HepG2 (cell line): Measurements from ENCODE around the gene COG1. TPM values are rescaled to one million over a fixed set of nuclear protein-coding genes. Genes with fewer than 3 reads are reported as not detected.

Source experiments
- CAMTA2 ChIP-seq: sonication (generic); formaldehyde crosslinking; IDR thresholded peaks from 2 replicates; pipeline ENCODE4 v1.4.0; 2020; ENCODE audit warnings: mild to moderate bottlenecking, missing genetic modification reagents, borderline replicate concordance
- CEBPZ ChIP-seq: IDR thresholded peaks from 2 replicates; pipeline ENCODE4 v1.6.1; 2012; ENCODE audit warnings: low read length, improper control_type of control experiment
- E2F1 ChIP-seq: sonication (generic); formaldehyde crosslinking; IDR thresholded peaks from 2 replicates; pipeline ENCODE4 v1.5.0; 2020; ENCODE audit warnings: missing genetic modification reagents
- ESRRA ChIP-seq: sonication (generic); formaldehyde crosslinking; IDR thresholded peaks from 2 replicates; pipeline ENCODE4 v1.5.1; 2020; ENCODE audit warnings: mild to moderate bottlenecking, low read depth, missing genetic modification reagents
- ETS1 ChIP-seq: sonication (generic); formaldehyde crosslinking; IDR thresholded peaks from 2 replicates; pipeline ENCODE4 v1.4.0; 2020; ENCODE audit warnings: missing genetic modification reagents
- HOXA3 ChIP-seq: sonication (generic); formaldehyde crosslinking; IDR thresholded peaks from 2 replicates; pipeline ENCODE4 v1.5.0; 2020; ENCODE audit warnings: missing genetic modification reagents
- LRRFIP1 ChIP-seq: sonication (generic); formaldehyde crosslinking; conservative IDR thresholded peaks from 2 replicates; pipeline ENCODE4 v1.4.0; 2020; ENCODE audit warnings: missing genetic modification reagents
- POGK ChIP-seq: sonication (generic); formaldehyde crosslinking; conservative IDR thresholded peaks from 2 replicates; pipeline ENCODE4 v1.8.0; 2022; ENCODE audit warnings: mild to moderate bottlenecking, moderate library complexity, missing genetic modification reagents
- RXRA ChIP-seq: sonication (generic); formaldehyde crosslinking; IDR thresholded peaks from 2 replicates; pipeline ENCODE4 v1.5.1; 2020; ENCODE audit warnings: missing genetic modification reagents
- SSRP1 ChIP-seq: IDR thresholded peaks from 2 replicates; pipeline ENCODE4 v1.6.1; 2016; ENCODE audit warnings: control low read depth
- ZBTB1 ChIP-seq: sonication (generic); formaldehyde crosslinking; IDR thresholded peaks from 2 replicates; pipeline ENCODE4 v1.4.0; 2020; ENCODE audit warnings: missing genetic modification reagents, borderline replicate concordance
- ZBTB38 ChIP-seq: sonication (generic); formaldehyde crosslinking; IDR thresholded peaks from 2 replicates; pipeline ENCODE4 v1.5.1; 2020; ENCODE audit warnings: mild to moderate bottlenecking, missing genetic modification reagents
- ZFP90 ChIP-seq: sonication (generic); formaldehyde crosslinking; IDR thresholded peaks from 2 replicates; pipeline ENCODE4 v1.8.0; 2022; ENCODE audit warnings: missing genetic modification reagents, mild to moderate bottlenecking, inconsistent platforms, borderline replicate concordance
- ZNF331 ChIP-seq: sonication (generic); formaldehyde crosslinking; IDR thresholded peaks from 2 replicates; pipeline ENCODE4 v1.4.0; 2020; ENCODE audit warnings: missing genetic modification reagents
- ZNF574 ChIP-seq: sonication (generic); formaldehyde crosslinking; IDR thresholded peaks from 2 replicates; pipeline ENCODE4 v1.4.0; 2020; ENCODE audit warnings: missing genetic modification reagents
- ZSCAN22 ChIP-seq: sonication (generic); formaldehyde crosslinking; IDR thresholded peaks from 2 replicates; pipeline ENCODE4 v1.4.0; 2020; ENCODE audit warnings: mild to moderate bottlenecking, missing genetic modification reagents
- polyA plus RNA-seq, 8 experiments: library from polyadenylated mRNA; depleted of rRNA in 3 of 8; stranded (reverse) in 7 of 8; unstranded in 1 of 8; fragments of >200 nt; fragmentation: Illumina TruSeq in 4 of 8; extraction: Trizol in 4 of 8; gene quantifications; 2 replicates each; pipeline versions ENCODE4 v1.2.1 to v1.2.3, GENCODE V29; 2011 to 2016; ENCODE audit warnings: low read depth in 4 of 8, missing spikeins in 1 of 8, mixed read lengths in 1 of 8; ENCODE audit not compliant: insufficient read depth in 1 of 8
- total RNA-seq, 5 experiments: library from RNA; depleted of rRNA; stranded (reverse); fragments of >200 nt; fragmentation: Illumina TruSeq; extraction: Trizol; gene quantifications; 2 replicates each; pipeline ENCODE4 v1.2.3, GENCODE V29; 2016; ENCODE audit warnings: low read depth in 1 of 5

Gene COG1
- total and polyA plus RNA-seq, 2 of the 13 experiments (the other 11 are each of a cell fraction or from before 2014, with no cell fraction given), result 36.6 to 39.7 TPM

- TF ChIP-seq CEBPZ, result no peak
- TF ChIP-seq ZFP90 (CRISPR knock-in tag), result peak; percentile 67; the same call in 1 of the 2 replicates
- no peak for TF ChIP-seq ZBTB38 (CRISPR knock-in tag)
- TF ChIP-seq ZSCAN22 (CRISPR knock-in tag), result no peak
- peak; percentile 84 for TF ChIP-seq HOXA3 (CRISPR knock-in tag)
- no peak for TF ChIP-seq CAMTA2
- TF ChIP-seq SSRP1 (CRISPR knock-in tag), result peak; percentile 88; the same call in 1 of the 2 replicates
- TF ChIP-seq ETS1, result no peak
- 0 out of 2 replicates have a peak, but pooled peaks have one; percentile 42 for TF ChIP-seq E2F1 (CRISPR knock-in tag)
- peak; percentile 90 for TF ChIP-seq ZNF331 (CRISPR knock-in tag)
- TF ChIP-seq POGK, result 0 out of 2 replicates have a peak, but pooled peaks have one; percentile 32
- TF ChIP-seq ZNF574 (CRISPR knock-in tag), result peak; percentile 72
- peak; percentile 83; the same call in 1 of the 2 replicates for TF ChIP-seq RXRA (CRISPR knock-in tag)
- 0 out of 2 replicates have a peak, but pooled peaks have one; percentile 48 for TF ChIP-seq LRRFIP1 (CRISPR knock-in tag)
- TF ChIP-seq ESRRA (CRISPR knock-in tag), result peak; percentile 62; the same call in 1 of the 2 replicates
- no peak for TF ChIP-seq ZBTB1 (CRISPR knock-in tag)
Observed at GRCh38 chr17:73187203-73187769, 5.6 kb upstream of the COG1 start (continued).
